GM12878 (cell line): ENCODE results near the gene TAS2R10. TPM values are rescaled to one million over a fixed set of nuclear protein-coding genes. Genes with fewer than 3 reads are reported as not detected.

Source experiments
- ATAC-seq: fragments of 200-7000 bp; cut with Tn5 transposase; 3 replicates; pipeline ENCODE4 v1.9.1; 2020; ENCODE audit warnings: mild to moderate bottlenecking, moderate library complexity
- BruUV-seq: library from RNA; stranded (reverse); fragments of 400-500 nt; replicated peaks from 2 replicates; lab custom pipeline; 2021; lab: Mats Ljungman, UMichigan
- CTCF ChIA-PET: fragments of 300-600 bp; sonication (Branson Sonifier 250); formaldehyde crosslinking; extraction: SDS; loops from one replicate; lab custom pipeline; 2021; ENCODE audit warnings: inconsistent platforms; lab: Yijun Ruan, JAX
- POLR2A ChIA-PET: fragments of 350-600 bp; formaldehyde crosslinking; extraction: SDS; loops from one replicate; lab custom pipeline; 2021; ENCODE audit warnings: inconsistent platforms; lab: Charles Lee
- RAD21 ChIA-PET: fragments of 300-600 bp; sonication (Branson Sonifier 250); formaldehyde crosslinking; loops from one replicate; lab custom pipeline; 2023; ENCODE audit warnings: antibody characterized with exemption; ENCODE audit not compliant: unreplicated experiment; lab: Charles Lee
- SMC1A ChIA-PET: fragments of 300-600 bp; sonication (Branson Sonifier 250); formaldehyde crosslinking; loops from one replicate; lab custom pipeline; 2023; ENCODE audit not compliant: unreplicated experiment, uncharacterized antibody; lab: Charles Lee
- DNase-seq: peaks from one replicate; pipeline ENCODE4 v3.0.0-alpha.2; 2011; ENCODE audit warnings: low read depth, low spot score
- FAIRE-seq: peaks from 3 replicates; lab custom pipeline; 2011; peaks lifted over from hg19 to GRCh38; lab: Jason Lieb, UNC
- H2AFZ ChIP-seq: 2 replicates; pipeline ENCODE4 v1.6.0; 2011; ENCODE audit warnings: low read depth, low read length, control low read depth; ENCODE audit not compliant: control insufficient read depth
- H3K27ac ChIP-seq: 2 replicates; pipeline ENCODE4 v1.5.1; 2011; ENCODE audit warnings: control low read depth; ENCODE audit not compliant: control insufficient read depth, insufficient read depth
- H3K27me3 ChIP-seq, 2 experiments: replicated peaks in 1 of 2; 2 replicates each; pipeline versions ENCODE4 v1.6.0 to v1.6.1; 2011; ENCODE audit warnings: low read length in 1 of 2; ENCODE audit not compliant: control insufficient read depth in 2 of 2, insufficient read depth in 2 of 2
- H3K36me3 ChIP-seq, 2 experiments: 2 replicates each; pipeline ENCODE4 v1.5.1; 2011; ENCODE audit warnings: low read length in 1 of 2; ENCODE audit not compliant: control insufficient read depth in 2 of 2, insufficient read depth in 2 of 2
- H3K4me1 ChIP-seq: 2 replicates; pipeline ENCODE4 v1.6.1; 2011; ENCODE audit warnings: mild to moderate bottlenecking, low read length, moderate library complexity, mixed read lengths; ENCODE audit not compliant: control insufficient read depth, insufficient read depth
- H3K4me2 ChIP-seq: 2 replicates; pipeline ENCODE4 v1.6.0; 2011; ENCODE audit warnings: control low read depth; ENCODE audit not compliant: control insufficient read depth, insufficient read depth
- H3K4me3 ChIP-seq: fragments of 200-600 bp; sonication (generic); 2 replicates; pipeline ENCODE4 v1.5.1; 2016
- H3K79me2 ChIP-seq: 2 replicates; pipeline ENCODE4 v1.6.0; 2011; ENCODE audit warnings: low read length; ENCODE audit not compliant: control insufficient read depth, insufficient read depth
- H3K9ac ChIP-seq: 2 replicates; pipeline ENCODE4 v1.8.0; 2011; ENCODE audit warnings: low read length, control low read depth, mixed read lengths; ENCODE audit not compliant: control insufficient read depth, insufficient read depth
- H3K9me3 ChIP-seq: replicated peaks from 3 replicates; pipeline ENCODE4 v1.5.1; 2011; ENCODE audit warnings: mild to moderate bottlenecking, low read length; ENCODE audit not compliant: control insufficient read depth, insufficient read depth
- H4K20me1 ChIP-seq: 2 replicates; pipeline ENCODE4 v1.6.0; 2011; ENCODE audit not compliant: control insufficient read depth, insufficient read depth
- BCL3 ChIP-seq: IDR thresholded peaks from 2 replicates; pipeline ENCODE4 v1.6.1; 2011; ENCODE audit warnings: borderline replicate concordance, low read depth, mild to moderate bottlenecking, moderate library complexity, low read length; ENCODE audit not compliant: insufficient read depth, poor library complexity, severe bottlenecking
- BMI1 ChIP-seq: fragments of 450-650 bp; IDR thresholded peaks from 2 replicates; pipeline ENCODE4 v1.6.1; 2016; ENCODE audit warnings: mild to moderate bottlenecking, moderate library complexity, borderline replicate concordance
- PAX5 ChIP-seq: IDR thresholded peaks from 2 replicates; pipeline ENCODE4 v1.6.1; 2011; ENCODE audit warnings: low read depth, low read length, borderline replicate concordance
- PBX3 ChIP-seq: IDR thresholded peaks from 2 replicates; pipeline ENCODE4 v1.6.1; 2011; ENCODE audit warnings: mild to moderate bottlenecking, low read depth, low read length, moderate library complexity; ENCODE audit not compliant: insufficient replicate concordance
- SIN3A ChIP-seq: IDR thresholded peaks from 2 replicates; pipeline ENCODE4 v1.6.1; 2012; ENCODE audit warnings: low read depth, low read length, improper control_type of control experiment
- SP1 ChIP-seq: IDR thresholded peaks from one replicate; pipeline ENCODE4 v1.6.1; 2011; ENCODE audit warnings: low read depth, low read length
- WGBS: methylation state at CpG from one replicate; pipeline ENCODE4 v1.1.6; 2016; ENCODE audit warnings: low lambda C conversion rate; ENCODE audit not compliant: insufficient replicate concordance, insufficient coverage; ENCODE audit errors: missing lambda C conversion rate; 5-methylcytosine and 5-hydroxymethylcytosine counted together
- in situ Hi-C: fragments of 300-500 bp; cut with MboI; formaldehyde crosslinking; loops from 9 replicates; pipeline ENCODE4 v1.14.3; 2018; ENCODE audit warnings: mixed read lengths
- intact Hi-C: fragments of 100-400 bp; cut with micrococcal nuclease; formaldehyde crosslinking; loops from one replicate; pipeline ENCODE4 v1.14.2; 2022; ENCODE audit not compliant: unreplicated experiment
- polyA plus RNA-seq, 11 experiments: library from polyadenylated mRNA; depleted of rRNA in 4 of 11; unstranded in 6 of 11; stranded (reverse) in 5 of 11; fragments of >200 nt; fragmentation: Nextera tagmentation in 4 of 11; fragmentation: Illumina TruSeq in 1 of 11; extraction: Ambion mirVana in 4 of 11; extraction: Trizol in 1 of 11; gene quantifications; 1 replicate in 1 of 11; 2 replicates in 10 of 11; pipeline versions ENCODE4 v1.2.1 to v1.2.3, GENCODE V29; 2011 to 2016; ENCODE audit warnings: inconsistent platforms in 2 of 11, missing spikeins in 2 of 11, low read depth in 1 of 11
- total RNA-seq, 4 experiments: library from RNA; depleted of rRNA in 3 of 4; stranded (reverse); fragments of >200 nt in 3 of 4; fragmentation: Illumina TruSeq in 1 of 4; extraction: Trizol in 1 of 4; gene quantifications; 2 replicates each; pipeline versions ENCODE4 v1.2.1 to v1.2.3, GENCODE V29; 2013 to 2021

The TAS2R10 gene
- total and polyA plus RNA-seq, 10 of the 15 experiments (the other 5 are each of a cell fraction or from before 2014, with no cell fraction given): 0.11 to 1.4 (median 0.54) TPM; not detected in 1

GRCh38 chr12:10829994-10830393, 3.8 kb upstream of the TAS2R10 start:
- in situ Hi-C loops (no loop called here), intact Hi-C loops (no loop called here)
- ChIA-PET CTCF (no interaction called here), POLR2A (no interaction called here), SMC1A (no interaction called here), RAD21 (no interaction called here)
- DNase-seq: no peak
- TF ChIP-seq PAX5 (no peak), BCL3 (no peak), SP1 (no peak), PBX3 (no peak), BMI1 (no peak), SIN3A (no peak)
- Histone ChIP-seq H2AFZ (no peak overlapping the region), H3K9me3 (no peaks in the 10 kb centered on the region), H3K36me3 (no peaks in the 10 kb centered on the region), H3K79me2 (no peaks in the 10 kb centered on the region), H3K27ac (no peak overlapping the region), H3K27me3 (no peaks in the 10 kb centered on the region), H4K20me1 (no peaks in the 10 kb centered on the region), H3K4me3 (no peak overlapping the region), H3K4me1 (no peaks in the 10 kb centered on the region), H3K4me2 (no peak overlapping the region), H3K9ac (no peak overlapping the region)
- no TSS peak for BruUV-seq
- no peak for FAIRE-seq
- ATAC-seq: no peak
- 90% methylated on average over 1 of the region's 1 CpG for WGBS
